GM04504 (cell line): Measurements from ENCODE around the gene GFAP.

Source experiments
- DNase-seq: peaks from one replicate; pipeline ENCODE4 v3.0.0-alpha.2; 2012; ENCODE audit warnings: low read depth

GFAP gene

DNA sequence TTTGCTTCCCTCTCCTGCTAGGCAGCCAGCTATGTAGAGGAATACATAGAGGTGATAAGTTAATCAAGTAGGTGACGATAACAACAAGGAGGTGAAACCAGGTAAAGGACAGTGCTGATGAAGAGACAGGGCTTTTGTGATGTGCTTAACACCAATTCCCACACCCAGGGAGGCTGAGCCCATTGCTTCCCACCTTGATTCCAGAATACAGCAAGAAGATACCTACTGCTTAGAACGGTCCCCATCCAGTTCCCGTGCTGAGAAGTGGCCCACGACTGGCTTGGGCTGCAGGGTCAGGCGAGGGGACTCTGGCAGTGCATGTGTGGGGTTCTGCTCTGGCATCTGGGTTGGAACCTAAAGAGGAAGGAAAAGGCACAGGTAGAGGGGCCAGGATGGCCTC lies 16.1 kb upstream of the GFAP start:
- no peak for DNase-seq

DNA sequence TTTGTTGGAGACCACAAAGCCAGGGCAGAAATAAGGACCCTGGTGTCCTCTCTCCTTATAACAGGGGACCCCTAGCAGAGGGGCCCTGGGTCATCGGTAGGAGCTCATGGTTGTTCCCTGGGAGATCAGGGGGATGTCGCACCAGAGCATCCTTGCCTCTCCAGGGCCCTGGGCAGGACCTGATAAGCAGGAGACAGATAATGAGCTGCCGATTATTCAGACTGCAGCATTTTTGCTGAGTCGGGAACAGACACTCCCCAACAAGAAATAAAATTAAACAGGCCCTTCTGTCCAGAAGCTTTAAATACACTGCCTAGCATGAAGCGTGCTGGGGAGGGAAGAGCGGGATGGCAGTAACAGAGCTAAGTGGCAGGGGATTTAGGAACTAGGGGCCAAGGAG lies 15.4 kb upstream of the GFAP start:
- no peak for DNase-seq

DNA sequence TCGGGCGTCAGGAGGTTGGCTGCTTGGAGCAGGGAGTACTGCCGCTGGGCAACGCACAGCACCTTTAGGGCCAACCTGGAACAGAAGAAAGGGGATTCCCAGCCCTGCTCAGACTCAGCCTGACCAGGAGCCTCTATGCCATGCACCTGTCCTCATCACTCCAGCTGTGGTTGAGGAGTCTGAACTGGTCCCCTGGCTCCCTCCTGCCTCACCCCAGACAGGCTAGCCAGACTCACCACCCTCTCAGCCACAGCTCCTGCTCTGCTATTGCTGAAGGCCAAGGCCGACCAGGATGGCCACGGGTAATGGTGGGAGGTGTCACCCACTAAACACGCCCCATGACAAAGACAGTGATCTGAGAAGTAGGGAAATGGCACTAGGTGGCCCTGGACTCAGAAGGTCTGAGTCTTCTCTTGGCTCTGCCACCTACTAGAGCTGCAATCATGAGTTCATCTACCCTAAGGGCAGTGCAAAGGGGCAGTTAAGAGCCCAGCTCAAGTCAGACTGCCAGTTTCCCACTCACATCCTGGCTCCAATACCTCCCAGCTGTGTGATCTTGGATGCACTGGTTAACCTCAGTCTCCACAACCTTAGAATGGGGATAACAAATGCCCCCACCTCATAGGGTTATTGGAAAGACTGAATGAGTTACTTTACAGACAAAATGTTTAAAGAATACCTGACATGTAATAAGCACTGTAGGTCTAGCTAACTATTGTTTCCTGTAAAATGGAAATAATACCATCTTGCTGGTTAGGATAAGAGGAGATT lies 13.8 kb upstream of the GFAP start:
- no peak for DNase-seq

DNA sequence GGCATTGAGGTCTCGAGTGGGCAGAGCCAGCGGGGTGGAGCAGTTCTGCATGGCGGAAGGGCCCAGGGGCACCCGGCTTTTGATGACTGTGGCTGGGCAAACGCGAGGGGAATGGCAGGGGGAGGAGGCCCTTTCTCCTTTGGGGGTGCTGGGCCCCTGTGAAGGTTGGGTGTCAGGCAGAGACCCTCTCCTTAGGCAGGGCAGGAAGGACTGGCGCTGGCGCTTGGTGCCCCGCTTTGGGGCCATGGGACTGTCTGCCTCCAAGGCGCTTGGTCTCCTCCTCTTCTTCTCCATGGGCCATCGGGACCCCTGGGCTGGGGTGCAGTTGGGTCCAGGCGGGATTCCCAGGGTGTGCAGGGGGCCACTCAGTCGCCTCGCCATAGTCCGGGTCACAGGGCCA lies 12.8 kb upstream of the GFAP start:
- DNase-seq, result no peak

DNA sequence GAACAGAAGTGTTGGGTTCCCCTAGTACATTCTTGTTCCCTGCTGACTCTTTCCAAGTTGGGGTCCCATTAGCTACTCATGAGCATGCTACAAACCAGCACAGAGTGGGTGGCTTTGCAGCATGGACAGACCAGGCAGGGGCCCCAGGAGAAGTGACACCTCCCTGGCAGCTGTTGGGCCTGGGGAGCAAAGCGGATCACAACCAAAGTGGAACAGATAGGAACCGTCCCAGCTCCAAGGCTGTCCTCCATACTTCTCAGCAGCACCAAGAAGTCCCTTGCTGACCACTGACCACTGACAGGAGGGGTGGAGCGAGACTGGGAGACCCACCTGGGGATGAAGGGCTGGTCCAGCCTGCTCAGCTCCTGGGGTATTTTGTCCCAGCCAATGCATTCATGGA lies 12.4 kb upstream of the GFAP start:
- no peak for DNase-seq

DNA sequence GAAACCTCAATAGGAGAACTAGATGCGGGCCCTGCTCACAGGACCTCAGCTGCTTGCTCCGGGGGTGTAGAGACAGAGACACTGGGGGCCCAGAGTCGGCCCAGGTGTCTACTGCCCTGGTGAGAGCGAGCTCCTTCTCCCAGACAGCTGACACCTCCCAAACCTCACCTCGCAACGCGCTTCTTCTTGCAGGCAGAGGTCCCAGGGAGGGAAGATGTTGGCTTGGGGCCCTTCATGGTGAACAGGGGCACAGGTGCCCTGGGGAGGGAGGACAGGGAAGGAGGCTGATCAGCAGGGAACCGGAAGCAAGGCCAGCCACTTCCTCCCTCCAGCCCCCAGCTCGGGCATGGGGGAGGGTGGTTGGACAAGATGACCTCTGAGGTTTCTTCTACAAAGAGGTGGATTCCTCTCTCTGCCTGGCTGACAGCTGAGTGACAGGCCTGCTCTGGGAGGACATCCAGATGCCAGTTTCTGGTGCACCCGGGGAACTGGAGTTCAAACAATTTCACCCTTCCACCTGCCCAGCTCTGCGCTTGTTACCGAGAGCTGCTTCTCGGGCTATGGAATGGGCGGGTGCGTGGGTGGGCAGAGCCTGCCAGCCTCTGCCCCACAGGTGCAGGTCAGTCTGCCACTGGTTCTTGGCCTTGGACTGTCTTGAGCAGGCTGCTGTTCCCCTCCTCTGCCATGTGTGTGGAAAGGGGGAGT lies 11.7 kb upstream of the GFAP start:
- no peak for DNase-seq

DNA sequence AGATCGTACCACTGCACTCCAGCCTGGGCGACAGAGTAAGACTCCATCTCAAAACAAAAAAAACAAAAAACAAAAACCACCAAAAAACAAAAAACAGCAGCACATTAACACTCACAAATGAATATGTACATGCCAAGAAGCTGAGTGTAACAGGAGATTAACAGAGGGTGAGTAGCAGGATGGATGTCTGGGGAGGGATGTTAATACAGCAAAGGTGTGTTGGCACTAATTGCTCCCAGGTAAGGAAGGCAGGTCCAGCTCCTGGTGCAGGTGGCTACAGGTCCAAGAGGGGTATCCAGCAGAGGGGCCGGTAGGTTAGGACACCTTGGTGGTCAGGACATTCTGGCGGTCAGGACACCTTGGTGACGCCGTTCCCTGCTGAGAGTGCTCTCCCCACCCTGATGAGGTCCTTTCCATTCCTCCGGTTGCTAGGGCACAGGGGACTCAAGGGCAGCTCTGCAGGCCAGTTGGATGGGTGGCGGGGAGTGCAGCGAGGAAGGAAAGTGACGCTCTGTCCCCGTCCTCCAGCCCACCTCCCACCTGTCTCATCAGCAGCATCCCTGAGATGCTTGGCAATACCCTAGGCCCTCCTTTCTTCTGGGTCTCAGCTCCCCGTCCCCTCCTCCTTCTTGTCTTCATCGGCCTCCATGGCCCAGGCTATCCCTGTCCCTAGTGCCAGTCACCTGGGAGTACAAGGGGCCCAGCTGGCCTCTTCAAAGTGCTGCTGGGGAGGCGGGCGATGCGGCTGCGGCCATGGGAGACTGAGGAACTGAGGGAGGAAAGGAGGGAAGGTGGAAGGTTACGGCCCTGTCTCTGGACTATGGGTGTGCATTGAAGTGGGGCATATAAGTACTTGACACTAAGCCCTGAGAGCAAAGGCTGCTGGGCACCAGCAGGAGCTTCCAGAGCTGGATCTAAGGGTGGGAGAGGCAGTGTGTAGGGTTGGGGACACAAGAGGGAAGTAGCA lies 10.7 kb upstream of the GFAP start:
- DNase-seq, result no peak

DNA sequence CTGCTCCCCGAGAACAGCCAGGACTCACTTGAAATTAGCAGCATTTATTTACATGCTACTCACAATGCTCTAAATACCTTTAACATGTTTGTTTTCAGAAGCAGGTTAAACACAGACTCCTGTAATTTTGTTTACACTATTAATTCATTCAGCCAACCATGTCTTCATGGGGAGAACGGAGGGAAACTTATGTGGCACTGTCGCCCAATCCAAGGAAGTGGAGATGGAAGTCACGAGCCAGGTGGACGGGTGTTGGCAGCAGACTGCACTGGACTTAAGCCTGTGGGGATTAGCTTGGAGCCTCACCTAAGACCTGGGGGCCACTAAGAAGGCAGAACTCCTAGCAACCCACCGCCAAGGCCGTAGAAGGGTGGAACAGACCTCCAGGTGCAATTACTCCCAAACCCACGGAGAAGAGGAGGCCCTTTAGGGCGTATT lies 8.8 kb upstream of the GFAP start:
- no peak for DNase-seq

DNA sequence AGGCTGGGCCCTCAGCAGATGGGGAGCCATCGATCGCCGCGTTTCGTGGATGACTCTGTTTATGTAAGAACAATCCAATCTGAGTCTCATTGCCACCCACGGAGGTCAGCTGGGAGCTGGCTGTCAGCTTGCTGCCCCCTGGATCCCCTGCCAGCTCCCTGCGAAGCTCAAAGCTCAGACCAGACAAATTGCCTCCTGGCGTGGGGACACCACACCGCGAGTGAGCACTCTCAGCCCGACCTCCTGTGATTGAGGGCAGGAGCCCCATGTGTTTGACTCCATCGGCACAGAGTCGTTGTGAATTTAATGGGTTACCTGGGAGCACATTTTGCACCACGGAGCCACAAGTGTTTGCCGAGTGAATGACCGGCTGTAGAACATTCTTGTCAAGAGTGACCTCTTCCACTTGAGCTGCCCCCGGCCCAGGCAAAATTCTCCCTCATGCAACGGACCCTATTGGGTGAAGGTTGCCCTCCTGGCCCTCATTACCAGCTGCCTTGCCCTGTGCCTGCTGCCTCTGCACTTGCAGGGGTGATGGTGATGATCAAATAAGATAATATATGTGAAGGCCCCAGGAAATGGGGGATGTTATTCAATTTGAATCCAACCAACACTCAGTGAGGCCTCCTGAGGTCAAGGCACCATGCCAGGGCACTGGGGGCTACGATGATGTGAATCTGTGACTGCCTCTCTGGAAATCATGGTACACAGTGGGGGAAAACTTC lies 7.6 kb upstream of the GFAP start:
- DNase-seq, result no peak

DNA sequence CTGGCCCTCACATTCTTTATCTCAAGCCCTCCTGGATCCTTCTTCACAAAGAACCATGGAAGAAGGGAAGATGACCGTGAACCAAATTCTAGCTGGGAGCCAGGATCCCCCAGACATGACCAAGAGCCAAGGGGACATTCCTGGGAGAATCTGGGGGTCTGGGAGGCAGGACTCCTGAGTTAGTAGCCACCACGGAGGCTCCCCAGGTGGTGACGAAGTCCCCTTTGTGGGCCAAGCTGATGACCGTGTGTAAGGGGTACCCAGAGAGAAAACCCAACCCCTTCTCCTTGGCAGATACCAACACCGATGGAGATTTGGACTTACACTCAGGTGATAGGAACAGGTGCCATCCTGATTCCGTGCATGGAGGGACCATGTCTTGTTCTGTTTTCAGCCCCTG lies 6.8 kb upstream of the GFAP start:
- DNase-seq, result no peak

DNA sequence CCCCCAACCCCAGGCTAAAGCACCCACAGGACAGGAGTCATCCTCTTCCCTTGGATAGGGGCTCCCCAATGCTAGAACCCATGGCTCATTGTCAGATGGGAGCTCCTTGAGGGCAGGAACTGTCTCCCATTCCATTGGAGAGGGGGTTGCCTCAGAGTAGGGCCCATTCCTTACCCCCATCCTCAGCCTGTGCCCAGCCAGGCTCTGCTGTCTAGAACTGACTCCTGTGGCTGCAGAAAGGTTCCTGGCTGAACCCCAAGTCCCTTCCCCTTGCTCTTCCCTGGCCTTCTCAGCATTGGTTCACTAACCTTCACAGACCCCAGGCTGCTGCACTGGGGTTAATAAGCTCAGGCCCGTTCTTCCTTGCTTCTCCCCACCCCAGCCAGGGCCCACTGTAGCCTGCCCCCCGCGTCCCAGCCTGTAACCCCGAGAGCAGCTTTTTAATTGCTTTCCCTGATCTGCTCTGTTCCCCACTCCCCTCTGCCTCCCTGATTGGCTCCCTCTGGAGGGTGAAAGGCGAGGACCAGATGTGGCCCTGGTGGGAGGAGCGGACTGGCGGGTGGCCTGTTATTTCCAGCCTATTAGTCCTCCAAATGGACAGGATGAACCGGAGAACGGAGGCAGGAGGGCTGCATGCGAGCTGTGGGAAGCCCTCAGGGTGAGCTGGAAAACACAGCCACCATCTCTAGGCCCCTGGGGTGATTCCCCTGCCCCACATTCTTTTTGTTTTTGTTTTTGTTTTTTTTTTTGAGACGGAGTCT lies 6.0 kb upstream of the GFAP start:
- no peak for DNase-seq

DNA sequence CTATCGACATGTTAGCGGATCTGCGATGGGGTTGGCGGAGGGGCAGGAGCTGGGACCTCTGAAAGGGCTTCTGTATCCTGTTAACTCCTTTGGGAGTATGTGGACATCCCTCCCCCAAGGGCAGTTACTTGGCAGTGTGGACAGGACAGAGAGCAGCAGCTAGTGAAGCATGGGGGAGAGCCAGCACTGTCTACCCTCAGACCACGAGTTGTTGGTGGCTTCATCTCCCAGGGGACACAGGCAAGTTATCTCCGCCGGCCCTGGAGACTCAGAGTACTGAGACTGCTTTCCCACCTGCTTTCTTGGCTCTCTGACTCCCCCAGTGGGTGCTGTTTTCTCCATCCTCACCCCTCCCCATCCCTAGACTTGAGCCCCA lies 5.3 kb upstream of the GFAP start:
- DNase-seq, result no peak

DNA sequence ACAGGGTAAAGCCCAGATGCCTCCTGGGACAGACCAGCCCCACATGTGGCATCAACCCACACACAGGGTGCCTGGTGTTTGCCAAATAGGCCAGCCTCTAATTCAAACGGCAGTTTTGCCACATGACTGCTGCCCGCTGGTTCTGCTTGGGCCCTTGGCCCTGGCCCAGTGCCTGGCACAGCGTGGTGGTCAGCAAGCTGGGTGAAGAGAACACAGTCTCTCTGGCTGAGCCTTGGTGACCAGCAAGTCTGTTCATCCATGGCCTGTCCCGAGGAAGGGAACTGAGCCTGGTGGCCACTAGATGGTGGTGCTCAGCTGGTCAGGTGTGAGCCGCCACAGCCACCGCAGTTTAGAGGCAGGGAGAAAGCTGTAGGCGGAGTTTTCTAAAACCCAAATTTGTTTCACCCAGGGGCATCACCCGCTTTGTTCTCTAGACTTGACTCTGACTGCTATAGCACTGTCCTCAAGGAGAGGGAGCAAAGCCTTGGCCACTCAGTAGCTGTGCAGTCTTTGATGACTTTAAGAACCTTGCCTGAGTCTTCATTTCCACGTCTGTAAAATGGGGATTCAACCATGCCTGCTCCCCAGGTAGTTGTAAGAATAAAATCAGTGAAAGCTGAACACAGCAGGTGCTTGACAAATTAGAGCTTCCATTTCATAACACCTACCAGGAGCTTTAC lies 4.7 kb upstream of the GFAP start:
- DNase-seq, result peak; percentile 52

DNA sequence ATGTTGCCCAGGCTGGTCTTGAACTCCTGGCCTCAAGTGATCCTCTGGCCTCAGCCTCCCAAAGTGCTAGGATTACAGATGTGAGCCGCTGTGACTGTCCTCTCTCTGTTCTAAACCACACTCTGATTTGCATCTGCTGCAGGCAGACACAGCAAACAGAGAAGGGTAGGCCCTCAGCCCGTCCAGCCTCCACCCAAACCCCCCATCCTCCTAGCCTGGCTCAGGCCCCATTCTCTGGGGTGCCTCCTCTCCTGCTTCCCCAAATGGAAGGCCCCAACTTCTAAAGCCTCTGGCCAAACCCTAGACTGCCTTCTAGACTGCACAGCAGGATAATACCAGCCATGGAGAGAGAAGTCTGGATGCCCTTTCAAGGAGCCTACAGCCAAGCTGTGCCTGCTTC lies 4.1 kb upstream of the GFAP start:
- DNase-seq, result no peak

DNA sequence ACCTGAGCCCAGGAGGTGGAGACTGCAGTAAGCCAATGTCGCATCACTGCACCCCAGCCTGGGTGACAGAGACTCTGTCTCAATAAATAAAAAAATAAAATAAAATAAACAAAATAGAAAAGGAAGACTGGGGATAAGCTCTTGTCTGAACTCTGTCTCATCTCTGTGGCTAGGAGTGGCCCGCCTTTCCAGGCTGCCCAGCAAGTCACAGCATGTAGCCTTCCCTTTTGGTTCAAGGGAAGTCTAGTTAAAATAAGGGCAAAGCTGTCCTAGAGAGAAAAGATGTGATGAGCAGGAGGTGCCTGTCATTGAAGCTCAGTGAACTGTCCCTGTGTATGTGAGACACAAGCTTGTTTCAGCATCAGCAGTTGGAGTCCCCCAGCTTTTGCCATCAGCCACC lies 2.7 kb upstream of the GFAP start:
- no peak for DNase-seq

DNA sequence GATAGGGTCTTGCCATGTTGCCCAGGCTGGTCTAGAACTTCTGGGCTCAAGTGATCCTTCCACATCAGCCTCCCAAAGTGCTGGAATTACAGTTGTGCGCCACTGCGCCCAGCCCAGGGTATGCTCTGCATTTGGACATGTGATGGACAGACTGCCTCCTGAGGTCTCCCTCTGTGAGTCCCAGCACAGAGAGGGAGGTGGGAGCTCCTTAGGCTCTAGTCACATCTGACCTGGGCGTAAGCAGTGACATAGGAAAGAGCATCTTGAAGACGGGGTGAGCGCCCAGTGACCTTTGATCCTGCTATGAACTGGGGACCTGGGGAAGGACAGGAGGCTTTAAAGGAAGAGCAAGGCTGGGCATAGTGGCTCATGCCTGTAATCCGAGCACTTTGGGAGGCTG lies 2.2 kb upstream of the GFAP start:
- DNase-seq, result no peak

DNA sequence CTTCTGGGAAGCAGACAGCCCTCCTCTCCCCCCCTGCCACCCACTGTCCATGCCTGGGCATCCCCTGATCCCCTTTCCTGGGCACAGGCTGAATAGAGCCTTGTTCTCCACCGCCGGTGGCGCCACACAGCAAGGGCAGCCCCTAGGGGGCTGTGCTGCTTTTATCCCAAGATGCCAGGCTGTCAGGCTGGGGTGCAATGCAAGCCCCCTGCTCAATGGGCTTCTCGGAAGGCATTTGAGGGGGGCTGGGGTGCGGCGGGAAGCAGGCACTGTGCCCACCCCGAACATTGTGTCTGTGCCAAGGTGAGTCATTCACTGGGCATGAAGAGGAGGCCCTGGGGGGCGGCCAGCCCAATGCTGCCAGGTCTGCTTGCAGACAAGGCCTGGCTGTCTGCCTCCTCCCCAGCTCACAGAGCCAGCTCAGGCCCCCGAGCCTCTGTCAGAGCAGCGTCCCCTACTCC lies 1.5 kb upstream of the GFAP start:
- no peak for DNase-seq

DNA sequence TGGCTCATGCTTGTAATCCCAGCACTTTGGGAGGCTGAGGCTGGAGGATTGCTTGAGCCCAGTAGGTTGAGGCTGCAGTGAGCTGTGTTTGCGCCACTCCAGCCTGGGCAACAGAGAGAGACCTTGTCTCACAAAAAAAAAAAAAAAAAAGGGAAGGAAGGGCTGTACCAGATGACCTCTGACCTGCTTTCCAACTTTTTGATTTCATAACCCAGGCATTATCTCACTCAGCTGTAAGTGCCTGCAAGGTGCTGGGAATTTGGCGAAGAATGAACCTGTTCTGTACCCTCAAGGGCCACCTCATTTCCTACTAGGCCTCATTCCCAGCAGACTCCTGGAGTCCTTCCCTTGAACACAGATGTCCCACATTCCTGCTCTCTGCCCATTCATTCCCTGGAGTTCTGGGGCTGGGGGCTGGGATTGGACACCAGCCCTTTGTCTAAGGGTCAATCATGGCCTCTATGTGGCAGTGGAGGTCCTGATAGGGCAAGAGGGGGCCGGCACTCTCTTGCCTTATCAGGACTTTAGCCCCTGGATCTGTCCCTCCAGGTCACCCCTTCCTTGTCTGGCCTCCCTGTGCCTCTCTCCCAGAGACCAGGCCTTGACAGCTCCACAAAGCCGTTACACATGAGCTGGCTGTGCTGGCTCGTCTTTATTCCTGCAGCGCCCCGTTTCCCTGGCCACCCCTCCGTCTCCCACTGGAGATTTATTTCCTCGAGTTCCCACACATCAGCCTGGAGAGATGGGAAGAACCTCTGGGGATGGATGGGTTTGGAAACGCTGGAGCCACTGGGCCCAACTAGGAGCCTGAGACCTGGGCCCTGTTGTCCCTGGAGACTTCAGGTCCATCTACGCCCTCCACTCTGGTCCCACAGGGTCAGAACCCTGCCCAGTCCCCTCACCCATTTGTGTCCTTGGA lies 821 bp upstream of the GFAP start:
- DNase-seq, result no peak

DNA sequence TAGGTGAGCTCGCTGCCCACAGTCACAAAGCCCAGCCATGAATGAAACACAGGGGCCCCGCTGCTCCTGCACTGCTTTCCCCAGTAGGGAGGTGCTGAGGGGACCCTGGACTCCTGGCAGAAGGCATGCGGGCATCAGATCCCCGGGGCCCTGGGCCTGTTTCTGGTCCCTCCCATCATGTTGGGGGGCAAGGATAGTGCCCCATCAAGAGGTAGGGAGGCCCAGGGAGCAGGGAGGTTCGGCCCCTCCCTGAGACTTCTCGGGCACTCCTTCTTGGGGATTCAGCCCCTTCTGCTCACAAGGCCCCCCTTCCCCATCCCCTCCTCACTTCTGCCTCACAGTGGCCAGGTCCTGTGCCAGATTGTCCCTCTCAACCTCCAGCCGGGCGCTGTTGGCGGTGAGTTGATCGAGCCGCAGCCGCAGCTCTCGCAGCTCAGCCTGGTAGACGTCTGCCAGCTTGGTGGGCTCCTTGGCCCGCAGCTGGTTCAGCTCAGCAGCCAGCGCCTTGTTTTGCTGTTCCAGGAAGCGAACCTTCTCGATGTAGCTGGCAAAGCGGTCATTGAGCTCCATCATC lies 515 bp downstream of the GFAP start:
- DNase-seq, result no peak
